HUES6 (cell line): ENCODE data around the gene HIBADH.
A peak's percentile ranks its signal among the peaks of the same experiment; 100 is the strongest.

Source experiments
- H3K27ac ChIP-seq: 2 replicates; pipeline ENCODE4 v1.7.0; 2013; ENCODE audit warnings: low read depth, mild to moderate bottlenecking, low read length, inconsistent platforms
- H3K27me3 ChIP-seq: 2 replicates; pipeline ENCODE4 v1.6.1; 2013; ENCODE audit warnings: low read length; ENCODE audit not compliant: control insufficient read depth, insufficient read depth
- H3K36me3 ChIP-seq: 2 replicates; pipeline ENCODE4 v1.6.1; 2013; ENCODE audit warnings: low read length; ENCODE audit not compliant: control insufficient read depth, insufficient read depth
- H3K4me1 ChIP-seq: 2 replicates; pipeline ENCODE4 v1.6.1; 2013; ENCODE audit warnings: low read length; ENCODE audit not compliant: control insufficient read depth, insufficient read depth
- H3K4me3 ChIP-seq: 2 replicates; pipeline ENCODE4 v1.5.1; 2013; ENCODE audit warnings: low read depth, low read length
- H3K9ac ChIP-seq: one replicate; pipeline ENCODE4 v1.6.1; 2013; ENCODE audit warnings: mild to moderate bottlenecking, low read length
- H3K9me3 ChIP-seq: 2 replicates; pipeline ENCODE4 v1.6.1; 2013; ENCODE audit warnings: low read depth, low read length; ENCODE audit not compliant: control insufficient read depth, insufficient read depth

The HIBADH gene

GRCh38 chr7:27549606-27550005 is 113.1 kb downstream of the HIBADH start:
- Histone ChIP-seq H3K4me3 (no peak overlapping the region), H3K9ac (no peak overlapping the region), H3K9me3 (no peaks in the 10 kb centered on the region), H3K4me1 (peaks cover 37% of the 10 kb centered on the region), H3K36me3 (no peaks in the 10 kb centered on the region), H3K27me3 (no peaks in the 10 kb centered on the region), H3K27ac (no peak overlapping the region)

GRCh38 chr7:27548304-27548703 is 114.4 kb downstream of the HIBADH start:
- H3K27ac ChIP-seq = no peak overlapping the region
- no peak overlapping the region for H3K9ac ChIP-seq
- peaks cover 35% of the 10 kb centered on the region for H3K4me1 ChIP-seq
- no peak overlapping the region for H3K4me3 ChIP-seq
- no peaks in the 10 kb centered on the region for H3K36me3 ChIP-seq
- H3K27me3 ChIP-seq = no peaks in the 10 kb centered on the region
- no peaks in the 10 kb centered on the region for H3K9me3 ChIP-seq

- H3K9me3 ChIP-seq = no peaks in the 10 kb centered on the region
- no peak overlapping the region for H3K4me3 ChIP-seq
- no peaks in the 10 kb centered on the region for H3K27me3 ChIP-seq
- peaks cover 3% of the 10 kb centered on the region; the same call in 1 of the 2 replicates for H3K36me3 ChIP-seq
- H3K27ac ChIP-seq = no peak overlapping the region
- peaks cover 35% of the 10 kb centered on the region for H3K4me1 ChIP-seq
- no peak overlapping the region for H3K9ac ChIP-seq
Observed at GRCh38 chr7:27547401-27547800, 115.3 kb downstream of the HIBADH start.

- Histone ChIP-seq H3K27ac (no peak overlapping the region), H3K9ac (no peak overlapping the region), H3K27me3 (no peaks in the 10 kb centered on the region), H3K4me1 (peaks cover 29% of the 10 kb centered on the region), H3K4me3 (no peak overlapping the region), H3K36me3 (peaks cover 6% of the 10 kb centered on the region), H3K9me3 (no peaks in the 10 kb centered on the region)
Observed at GRCh38 chr7:27546610-27547009, 116.1 kb downstream of the HIBADH start.

DNA sequence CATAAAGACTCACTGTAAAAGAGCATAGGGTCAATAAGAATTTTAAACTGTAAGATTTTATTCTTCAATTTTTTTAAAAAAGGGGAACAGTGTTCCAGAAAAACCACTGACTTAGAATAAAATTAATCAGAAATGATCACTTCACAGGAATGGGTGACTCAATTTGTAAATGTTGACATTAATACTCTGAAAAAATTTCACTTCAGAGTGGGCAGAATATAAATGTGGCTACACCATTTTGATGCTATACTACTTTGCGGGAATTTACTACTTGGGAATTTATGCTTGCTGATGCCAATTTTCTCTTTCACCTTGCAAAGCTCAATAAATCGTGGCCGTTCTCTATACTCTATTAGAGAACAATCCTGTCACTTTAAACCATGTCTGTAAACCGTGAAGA is 126.9 kb downstream of the HIBADH start:
- no peak overlapping the region for H3K27ac ChIP-seq
- peaks cover 12% of the 10 kb centered on the region for H3K36me3 ChIP-seq
- H3K4me3 ChIP-seq = no peak overlapping the region
- no peak overlapping the region for H3K9ac ChIP-seq
- no peaks in the 10 kb centered on the region for H3K27me3 ChIP-seq
- no peaks in the 10 kb centered on the region for H3K9me3 ChIP-seq
- no peaks in the 10 kb centered on the region; the same call in 1 of the 2 replicates for H3K4me1 ChIP-seq

- H3K9me3 ChIP-seq = no peaks in the 10 kb centered on the region; the same call in 1 of the 2 replicates
- H3K9ac ChIP-seq = no peak overlapping the region
- no peak overlapping the region for H3K4me3 ChIP-seq
- H3K36me3 ChIP-seq = peaks cover 23% of the 10 kb centered on the region
- H3K4me1 ChIP-seq = no peaks in the 10 kb centered on the region; the same call in 1 of the 2 replicates
- H3K27ac ChIP-seq = no peak overlapping the region
- H3K27me3 ChIP-seq = no peaks in the 10 kb centered on the region
Observed at GRCh38 chr7:27533652-27534081, 129.0 kb downstream of the HIBADH start.

GRCh38 chr7:27532314-27532713 is 130.4 kb downstream of the HIBADH start:
- no peaks in the 10 kb centered on the region for H3K27me3 ChIP-seq
- H3K4me1 ChIP-seq = peaks cover 2% of the 10 kb centered on the region; the same call in 1 of the 2 replicates
- H3K4me3 ChIP-seq = no peak overlapping the region
- H3K9ac ChIP-seq = no peak overlapping the region
- H3K9me3 ChIP-seq = no peaks in the 10 kb centered on the region; the same call in 1 of the 2 replicates
- peaks cover 30% of the 10 kb centered on the region for H3K36me3 ChIP-seq
- no peak overlapping the region for H3K27ac ChIP-seq

DNA sequence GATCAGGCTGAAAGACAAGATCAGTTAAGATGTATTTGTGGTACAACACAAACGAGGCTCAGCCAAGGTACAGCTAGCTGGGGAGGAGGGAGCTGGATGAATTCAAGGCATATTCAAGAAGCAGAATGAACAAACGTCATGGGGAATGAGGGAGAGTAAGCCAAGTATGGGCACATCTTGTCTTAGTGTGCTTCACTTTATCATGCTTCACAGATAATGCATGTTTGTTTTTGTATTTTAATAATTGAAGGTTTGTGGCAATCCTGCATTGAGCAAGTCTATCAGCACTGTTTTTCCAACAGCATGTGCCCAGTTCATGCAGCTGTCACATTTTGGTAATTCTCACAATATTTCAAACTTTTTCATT is 135.4 kb downstream of the HIBADH start:
- H3K36me3 ChIP-seq = peaks cover 47% of the 10 kb centered on the region
- no peak overlapping the region for H3K27ac ChIP-seq
- H3K4me1 ChIP-seq = 0 out of 2 replicates have a peak, but pooled peaks cover 8% of the 10 kb centered on the region
- H3K9ac ChIP-seq = no peak overlapping the region
- no peaks in the 10 kb centered on the region; the same call in 1 of the 2 replicates for H3K9me3 ChIP-seq
- H3K4me3 ChIP-seq = no peak overlapping the region
- no peaks in the 10 kb centered on the region for H3K27me3 ChIP-seq

DNA sequence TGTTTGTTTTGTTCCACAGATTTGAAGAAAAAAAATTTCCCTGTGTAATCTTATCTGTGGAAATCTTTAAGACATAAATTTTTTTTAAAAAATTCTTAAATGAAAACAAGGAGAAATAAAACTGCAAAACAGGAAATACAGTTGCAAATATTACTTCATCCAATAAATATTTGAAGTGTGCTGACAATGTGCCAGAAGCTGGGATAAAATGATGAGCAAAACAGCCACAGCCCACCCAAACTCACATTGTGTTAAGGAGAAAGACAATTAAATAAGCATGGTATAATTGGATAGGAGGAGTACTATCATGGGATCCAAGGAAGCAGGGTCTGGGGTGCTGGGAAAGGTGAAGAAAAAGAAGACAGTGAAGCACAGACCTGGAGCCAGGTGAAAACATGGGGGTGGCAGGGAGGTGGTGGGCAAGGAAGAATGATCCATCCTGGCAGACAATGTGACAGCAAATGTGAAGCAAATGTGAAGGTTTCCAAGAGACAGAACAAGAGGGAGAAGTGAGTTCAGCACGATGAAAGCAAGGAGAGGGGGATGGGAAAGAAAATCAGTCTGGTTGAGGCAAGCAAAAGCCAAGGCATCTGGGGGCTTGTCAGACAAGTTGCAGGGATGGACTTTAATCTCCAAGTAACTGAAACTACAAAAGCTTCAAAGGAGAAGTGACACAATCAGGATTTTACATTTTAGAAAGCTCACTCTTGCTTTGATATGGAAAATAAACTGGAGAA is 135.9 kb downstream of the HIBADH start:
- Histone ChIP-seq H3K4me3 (no peak overlapping the region), H3K27me3 (no peaks in the 10 kb centered on the region), H3K9ac (peak overlapping the region; percentile 11), H3K4me1 (0 out of 2 replicates have a peak, but pooled peaks cover 8% of the 10 kb centered on the region), H3K27ac (no peak overlapping the region), H3K36me3 (peaks cover 47% of the 10 kb centered on the region), H3K9me3 (no peaks in the 10 kb centered on the region; the same call in 1 of the 2 replicates)

DNA sequence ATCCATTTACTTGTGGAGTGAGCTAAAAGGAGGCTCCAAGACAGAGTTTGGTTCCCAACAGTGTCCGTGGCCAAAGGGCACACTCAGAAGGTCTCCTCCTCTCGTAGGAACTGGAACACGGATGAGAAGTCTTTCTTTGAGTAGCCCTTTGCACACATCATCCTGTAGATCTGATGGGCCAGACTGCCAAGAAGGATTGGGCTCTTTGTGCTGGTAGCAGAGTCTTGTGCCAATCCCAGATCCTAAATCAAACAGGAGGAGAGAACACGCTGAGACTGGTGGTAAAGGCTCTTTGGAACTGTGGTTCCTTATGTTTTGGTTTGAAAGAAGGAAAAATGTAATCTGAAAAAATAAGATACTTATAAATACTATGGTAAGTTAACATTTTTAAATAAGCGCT is 136.6 kb downstream of the HIBADH start:
- no peak overlapping the region for H3K4me3 ChIP-seq
- H3K36me3 ChIP-seq = peaks cover 45% of the 10 kb centered on the region
- H3K27ac ChIP-seq = no peak overlapping the region
- 0 out of 2 replicates have a peak, but pooled peaks cover 8% of the 10 kb centered on the region for H3K4me1 ChIP-seq
- no peak overlapping the region for H3K9ac ChIP-seq
- no peaks in the 10 kb centered on the region for H3K27me3 ChIP-seq
- no peaks in the 10 kb centered on the region; the same call in 1 of the 2 replicates for H3K9me3 ChIP-seq

DNA sequence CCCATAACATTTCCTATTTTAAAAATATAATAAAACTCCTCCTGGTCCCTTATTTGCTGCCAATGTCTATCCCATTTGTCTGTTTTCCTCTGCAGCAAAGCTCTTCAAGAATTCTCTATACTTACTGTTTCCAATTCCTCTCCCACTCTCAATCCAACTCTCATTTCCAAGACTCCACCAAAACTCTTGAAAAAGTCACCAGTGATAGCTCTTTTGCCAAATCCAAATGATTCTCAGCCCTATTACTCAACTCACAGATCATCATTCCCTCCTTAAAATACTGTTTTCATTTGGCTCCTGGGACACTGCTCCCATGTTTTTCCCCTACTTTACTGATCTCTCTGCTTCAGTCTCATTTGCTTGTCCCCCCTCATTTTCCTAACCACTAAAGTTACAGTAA is 139.4 kb downstream of the HIBADH start:
- peaks cover 8% of the 10 kb centered on the region; the same call in 1 of the 2 replicates for H3K4me1 ChIP-seq
- H3K27me3 ChIP-seq = no peaks in the 10 kb centered on the region
- no peak overlapping the region for H3K27ac ChIP-seq
- no peak overlapping the region for H3K4me3 ChIP-seq
- H3K36me3 ChIP-seq = peaks cover 21% of the 10 kb centered on the region
- no peaks in the 10 kb centered on the region for H3K9me3 ChIP-seq
- no peak overlapping the region for H3K9ac ChIP-seq
